Stimulated activated CD8-positive, alpha-beta memory T cell treated with anti-CD3 and anti-CD28 coated beads, Interleukin-7, amount 100 ng/mL, for 24 hours (primary cell): ENCODE data around the gene RPP14.
"Not testable (repeated sequence)": the region's sequence is repeated elsewhere in the genome, so short reads cannot be mapped to it uniquely, and the experiment has no call there.

ENCODE experiments used
- DNase-seq: peaks from one replicate; pipeline ENCODE4 v3.0.0-alpha.2; 2020; ENCODE audit warnings: low read depth

The RPP14 gene

GRCh38 chr3:58332575-58333188 lies 26.6 kb downstream of the RPP14 start, which contains the start of gene PXK:
TSS of gene PXK (plus strand) at chr3:58332892. CDS start at chr3:58332989, 97 bp downstream.
- peak; percentile 34 for DNase-seq

GRCh38 chr3:58333206-58334012 lies 27.4 kb downstream of the RPP14 start:
- DNase-seq = no peak

- DNase-seq = no peak
These were observed 27.9 kb downstream of the RPP14 start for GRCh38 chr3:58334013-58334321.

GRCh38 chr3:58334506-58334884 lies 28.4 kb downstream of the RPP14 start:
- DNase-seq = no peak

GRCh38 chr3:58335652-58335947 lies 29.6 kb downstream of the RPP14 start:
- DNase-seq = no peak

GRCh38 chr3:58336135-58336882 lies 30.3 kb downstream of the RPP14 start:
- no peak for DNase-seq

- DNase-seq = no peak
These were observed 31.1 kb downstream of the RPP14 start for GRCh38 chr3:58337190-58337589.

GRCh38 chr3:58339146-58339545 lies 33.1 kb downstream of the RPP14 start:
- not testable (repeated sequence) for DNase-seq

- no peak for DNase-seq
These were observed 34.7 kb downstream of the RPP14 start for GRCh38 chr3:58340594-58341244.

- no peak for DNase-seq
These were observed 35.3 kb downstream of the RPP14 start for GRCh38 chr3:58341376-58341775.

- no peak for DNase-seq
These were observed 36.6 kb downstream of the RPP14 start for GRCh38 chr3:58342676-58343075.

- DNase-seq = no peak
These were observed 39.4 kb downstream of the RPP14 start for GRCh38 chr3:58345457-58345856.

- no peak for DNase-seq
These were observed 40.3 kb downstream of the RPP14 start for GRCh38 chr3:58346368-58346767.

GRCh38 chr3:58347984-58348383 lies 41.9 kb downstream of the RPP14 start:
- DNase-seq = no peak

GRCh38 chr3:58349792-58350626 lies 44.0 kb downstream of the RPP14 start:
- no peak for DNase-seq

- no peak for DNase-seq
These were observed 44.6 kb downstream of the RPP14 start for GRCh38 chr3:58350627-58351013.

- DNase-seq = no peak
These were observed 45.9 kb downstream of the RPP14 start for GRCh38 chr3:58351920-58352319.

GRCh38 chr3:58352626-58353025 lies 46.6 kb downstream of the RPP14 start:
- DNase-seq = no peak

GRCh38 chr3:58353722-58354553 lies 47.9 kb downstream of the RPP14 start:
- DNase-seq = no peak

GRCh38 chr3:58355179-58355578 lies 49.1 kb downstream of the RPP14 start:
- DNase-seq = no peak

GRCh38 chr3:58356054-58356453 lies 50.0 kb downstream of the RPP14 start:
- DNase-seq = no peak
